HL-60 (cell line): ENCODE results near the gene PARD3.

Experiments
- GABPA ChIP-seq: IDR thresholded peaks from 2 replicates; pipeline ENCODE4 v1.6.1; 2012; ENCODE audit warnings: low read depth
- POLR2AphosphoS5 ChIP-seq: IDR thresholded peaks from 2 replicates; pipeline ENCODE4 v1.6.1; 2012; ENCODE audit warnings: low read depth
- SPI1 ChIP-seq: IDR thresholded peaks from 2 replicates; pipeline ENCODE4 v1.6.1; 2012; ENCODE audit warnings: low read depth, mild to moderate bottlenecking, borderline replicate concordance
- TF ChIP-seq, protein P1 (sequence below): IDR thresholded peaks from one replicate; pipeline ENCODE4 v1.5.1; 2011; ENCODE audit warnings: low read length, control low read depth, inconsistent platforms; ENCODE audit not compliant: insufficient read depth
- TF ChIP-seq, protein P2 (sequence below): IDR thresholded peaks from 2 replicates; pipeline ENCODE4 v1.6.1; 2012; ENCODE audit warnings: low read depth; ENCODE audit not compliant: insufficient replicate concordance

DNA sequence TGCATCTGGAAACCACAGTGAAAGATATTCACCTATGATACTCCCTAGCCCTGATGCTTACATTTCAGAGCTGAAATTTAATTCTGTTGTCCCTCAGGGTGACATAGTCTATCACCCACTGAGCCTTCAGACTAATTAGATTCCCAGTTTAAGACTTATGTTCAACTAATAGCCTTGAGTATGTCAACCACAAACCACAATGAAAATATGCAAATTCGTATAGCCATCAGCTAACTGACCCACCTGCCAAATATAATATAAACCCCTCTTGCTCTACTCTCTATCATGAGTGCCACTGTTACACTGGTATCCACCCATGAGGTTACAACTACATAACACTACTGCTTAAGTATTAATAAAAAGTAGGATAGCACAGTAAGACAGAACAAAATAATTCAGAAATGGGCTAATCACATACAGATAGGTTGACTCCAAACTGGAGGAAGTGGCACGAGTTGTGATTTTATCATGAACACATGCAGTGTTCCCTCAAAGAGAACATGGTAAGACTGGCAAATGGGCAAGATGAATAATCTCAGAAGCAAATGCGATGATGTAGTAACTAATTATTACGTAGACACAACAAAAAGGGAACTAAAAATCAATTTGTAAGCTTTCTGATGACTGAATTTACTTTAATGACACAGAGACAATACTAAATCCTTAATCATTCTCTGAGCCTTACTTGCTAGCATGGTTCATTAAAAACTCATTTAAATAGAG lies 290.6 kb downstream of the PARD3 start:
- TF ChIP-seq, protein P1, sequence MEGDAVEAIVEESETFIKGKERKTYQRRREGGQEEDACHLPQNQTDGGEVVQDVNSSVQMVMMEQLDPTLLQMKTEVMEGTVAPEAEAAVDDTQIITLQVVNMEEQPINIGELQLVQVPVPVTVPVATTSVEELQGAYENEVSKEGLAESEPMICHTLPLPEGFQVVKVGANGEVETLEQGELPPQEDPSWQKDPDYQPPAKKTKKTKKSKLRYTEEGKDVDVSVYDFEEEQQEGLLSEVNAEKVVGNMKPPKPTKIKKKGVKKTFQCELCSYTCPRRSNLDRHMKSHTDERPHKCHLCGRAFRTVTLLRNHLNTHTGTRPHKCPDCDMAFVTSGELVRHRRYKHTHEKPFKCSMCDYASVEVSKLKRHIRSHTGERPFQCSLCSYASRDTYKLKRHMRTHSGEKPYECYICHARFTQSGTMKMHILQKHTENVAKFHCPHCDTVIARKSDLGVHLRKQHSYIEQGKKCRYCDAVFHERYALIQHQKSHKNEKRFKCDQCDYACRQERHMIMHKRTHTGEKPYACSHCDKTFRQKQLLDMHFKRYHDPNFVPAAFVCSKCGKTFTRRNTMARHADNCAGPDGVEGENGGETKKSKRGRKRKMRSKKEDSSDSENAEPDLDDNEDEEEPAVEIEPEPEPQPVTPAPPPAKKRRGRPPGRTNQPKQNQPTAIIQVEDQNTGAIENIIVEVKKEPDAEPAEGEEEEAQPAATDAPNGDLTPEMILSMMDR: no peak
- TF ChIP-seq, protein P2, sequence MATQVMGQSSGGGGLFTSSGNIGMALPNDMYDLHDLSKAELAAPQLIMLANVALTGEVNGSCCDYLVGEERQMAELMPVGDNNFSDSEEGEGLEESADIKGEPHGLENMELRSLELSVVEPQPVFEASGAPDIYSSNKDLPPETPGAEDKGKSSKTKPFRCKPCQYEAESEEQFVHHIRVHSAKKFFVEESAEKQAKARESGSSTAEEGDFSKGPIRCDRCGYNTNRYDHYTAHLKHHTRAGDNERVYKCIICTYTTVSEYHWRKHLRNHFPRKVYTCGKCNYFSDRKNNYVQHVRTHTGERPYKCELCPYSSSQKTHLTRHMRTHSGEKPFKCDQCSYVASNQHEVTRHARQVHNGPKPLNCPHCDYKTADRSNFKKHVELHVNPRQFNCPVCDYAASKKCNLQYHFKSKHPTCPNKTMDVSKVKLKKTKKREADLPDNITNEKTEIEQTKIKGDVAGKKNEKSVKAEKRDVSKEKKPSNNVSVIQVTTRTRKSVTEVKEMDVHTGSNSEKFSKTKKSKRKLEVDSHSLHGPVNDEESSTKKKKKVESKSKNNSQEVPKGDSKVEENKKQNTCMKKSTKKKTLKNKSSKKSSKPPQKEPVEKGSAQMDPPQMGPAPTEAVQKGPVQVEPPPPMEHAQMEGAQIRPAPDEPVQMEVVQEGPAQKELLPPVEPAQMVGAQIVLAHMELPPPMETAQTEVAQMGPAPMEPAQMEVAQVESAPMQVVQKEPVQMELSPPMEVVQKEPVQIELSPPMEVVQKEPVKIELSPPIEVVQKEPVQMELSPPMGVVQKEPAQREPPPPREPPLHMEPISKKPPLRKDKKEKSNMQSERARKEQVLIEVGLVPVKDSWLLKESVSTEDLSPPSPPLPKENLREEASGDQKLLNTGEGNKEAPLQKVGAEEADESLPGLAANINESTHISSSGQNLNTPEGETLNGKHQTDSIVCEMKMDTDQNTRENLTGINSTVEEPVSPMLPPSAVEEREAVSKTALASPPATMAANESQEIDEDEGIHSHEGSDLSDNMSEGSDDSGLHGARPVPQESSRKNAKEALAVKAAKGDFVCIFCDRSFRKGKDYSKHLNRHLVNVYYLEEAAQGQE: no peak
- TF ChIP-seq POLR2AphosphoS5: no peak
- TF ChIP-seq SPI1: no peak
- TF ChIP-seq GABPA: no peak
